ENCODE measurements around the gene PLA2G15. TPM values are rescaled to one million over a fixed set of nuclear protein-coding genes. Genes with fewer than 3 reads are reported as not detected.

PLA2G15 gene
- total and polyA plus RNA-seq, 2 of the 13 experiments (the other 11 are each of a cell fraction or from before 2014, with no cell fraction given): 14.4 to 23.7 TPM

- TF ChIP-seq, protein P1, sequence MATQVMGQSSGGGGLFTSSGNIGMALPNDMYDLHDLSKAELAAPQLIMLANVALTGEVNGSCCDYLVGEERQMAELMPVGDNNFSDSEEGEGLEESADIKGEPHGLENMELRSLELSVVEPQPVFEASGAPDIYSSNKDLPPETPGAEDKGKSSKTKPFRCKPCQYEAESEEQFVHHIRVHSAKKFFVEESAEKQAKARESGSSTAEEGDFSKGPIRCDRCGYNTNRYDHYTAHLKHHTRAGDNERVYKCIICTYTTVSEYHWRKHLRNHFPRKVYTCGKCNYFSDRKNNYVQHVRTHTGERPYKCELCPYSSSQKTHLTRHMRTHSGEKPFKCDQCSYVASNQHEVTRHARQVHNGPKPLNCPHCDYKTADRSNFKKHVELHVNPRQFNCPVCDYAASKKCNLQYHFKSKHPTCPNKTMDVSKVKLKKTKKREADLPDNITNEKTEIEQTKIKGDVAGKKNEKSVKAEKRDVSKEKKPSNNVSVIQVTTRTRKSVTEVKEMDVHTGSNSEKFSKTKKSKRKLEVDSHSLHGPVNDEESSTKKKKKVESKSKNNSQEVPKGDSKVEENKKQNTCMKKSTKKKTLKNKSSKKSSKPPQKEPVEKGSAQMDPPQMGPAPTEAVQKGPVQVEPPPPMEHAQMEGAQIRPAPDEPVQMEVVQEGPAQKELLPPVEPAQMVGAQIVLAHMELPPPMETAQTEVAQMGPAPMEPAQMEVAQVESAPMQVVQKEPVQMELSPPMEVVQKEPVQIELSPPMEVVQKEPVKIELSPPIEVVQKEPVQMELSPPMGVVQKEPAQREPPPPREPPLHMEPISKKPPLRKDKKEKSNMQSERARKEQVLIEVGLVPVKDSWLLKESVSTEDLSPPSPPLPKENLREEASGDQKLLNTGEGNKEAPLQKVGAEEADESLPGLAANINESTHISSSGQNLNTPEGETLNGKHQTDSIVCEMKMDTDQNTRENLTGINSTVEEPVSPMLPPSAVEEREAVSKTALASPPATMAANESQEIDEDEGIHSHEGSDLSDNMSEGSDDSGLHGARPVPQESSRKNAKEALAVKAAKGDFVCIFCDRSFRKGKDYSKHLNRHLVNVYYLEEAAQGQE (IDR thresholded peaks at IDR 0.05; ENCODE audit: borderline replicate concordance in 1 of 2, low read depth in 1 of 2, low read length in 2 of 2): peak in 1 of 2 experiments; percentile 46; a peak in 1 of 4 replicates
- TF ChIP-seq, protein P2, sequence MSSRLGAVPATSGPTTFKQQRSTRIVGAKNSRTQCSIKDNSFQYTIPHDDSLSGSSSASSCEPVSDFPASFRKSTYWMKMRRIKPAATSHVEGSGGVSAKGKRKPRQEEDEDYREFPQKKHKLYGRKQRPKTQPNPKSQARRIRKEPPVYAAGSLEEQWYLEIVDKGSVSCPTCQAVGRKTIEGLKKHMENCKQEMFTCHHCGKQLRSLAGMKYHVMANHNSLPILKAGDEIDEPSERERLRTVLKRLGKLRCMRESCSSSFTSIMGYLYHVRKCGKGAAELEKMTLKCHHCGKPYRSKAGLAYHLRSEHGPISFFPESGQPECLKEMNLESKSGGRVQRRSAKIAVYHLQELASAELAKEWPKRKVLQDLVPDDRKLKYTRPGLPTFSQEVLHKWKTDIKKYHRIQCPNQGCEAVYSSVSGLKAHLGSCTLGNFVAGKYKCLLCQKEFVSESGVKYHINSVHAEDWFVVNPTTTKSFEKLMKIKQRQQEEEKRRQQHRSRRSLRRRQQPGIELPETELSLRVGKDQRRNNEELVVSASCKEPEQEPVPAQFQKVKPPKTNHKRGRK (CRISPR knock-in tag; IDR thresholded peaks at IDR 0.05): 0 out of 2 replicates have a peak, but pooled peaks have one; percentile 15
- TF ChIP-seq NFIB (CRISPR knock-in tag; IDR thresholded peaks at IDR 0.05; ENCODE audit: borderline replicate concordance): no peak
- TF ChIP-seq GMEB1 (CRISPR knock-in tag; IDR thresholded peaks at IDR 0.05; ENCODE audit: borderline replicate concordance): no peak
- TF ChIP-seq ZEB1 (IDR thresholded peaks at IDR 0.05; ENCODE audit: insufficient replicate concordance, low read depth): peak; percentile 99
- TF ChIP-seq CC2D1A (CRISPR knock-in tag; IDR thresholded peaks at IDR 0.05): no peak
- TF ChIP-seq ZNF142 (CRISPR knock-in tag; IDR thresholded peaks at IDR 0.05): no peak
- TF ChIP-seq ZBTB7B (CRISPR knock-in tag; IDR thresholded peaks at IDR 0.05): peak; percentile 24; the same call in 1 of the 2 replicates
- TF ChIP-seq NFKBIZ (CRISPR knock-in tag; IDR thresholded peaks at IDR 0.05): peak; percentile 70; the same call in 1 of the 2 replicates
Measured at GRCh38 chr16:68234188-68235107, 10.7 kb upstream of the PLA2G15 start (continued).

Measured in HepG2 (cell line).